Measurements from ENCODE around the gene PLB1.

- TF ChIP-seq CTCF (IDR thresholded peaks at IDR 0.05) (no peak), POLR2A (IDR thresholded peaks at IDR 0.05) (no peak), POLR2AphosphoS5 (IDR thresholded peaks at IDR 0.05) (no peak), EP300 (IDR thresholded peaks at IDR 0.05) (no peak)
These were observed 192.0 kb downstream of the PLB1 start for GRCh38 chr2:28687640-28688385.

All from stomach (tissue), 4 donors.